OCI-LY3 (cell line): Measurements from ENCODE around the gene SLC25A43.

Experiments
- EZH2phosphoT487 ChIP-seq: fragments of 200-600 bp; shearing (Covaris generic); IDR thresholded peaks from 2 replicates; pipeline ENCODE4 v1.6.1; 2018; ENCODE audit warnings: antibody characterized with exemption, mixed run types, low read depth
- TF ChIP-seq, protein P1 (sequence below): fragments of 200-600, 300-600 bp; sonication (generic); IDR thresholded peaks from 2 replicates; pipeline ENCODE4 v1.5.1; 2014; ENCODE audit warnings: antibody characterized with exemption, low read length, low read depth

GRCh38 chrX:119489212-119490074 is 90.3 kb downstream of the SLC25A43 start:
- TF ChIP-seq, protein P1, sequence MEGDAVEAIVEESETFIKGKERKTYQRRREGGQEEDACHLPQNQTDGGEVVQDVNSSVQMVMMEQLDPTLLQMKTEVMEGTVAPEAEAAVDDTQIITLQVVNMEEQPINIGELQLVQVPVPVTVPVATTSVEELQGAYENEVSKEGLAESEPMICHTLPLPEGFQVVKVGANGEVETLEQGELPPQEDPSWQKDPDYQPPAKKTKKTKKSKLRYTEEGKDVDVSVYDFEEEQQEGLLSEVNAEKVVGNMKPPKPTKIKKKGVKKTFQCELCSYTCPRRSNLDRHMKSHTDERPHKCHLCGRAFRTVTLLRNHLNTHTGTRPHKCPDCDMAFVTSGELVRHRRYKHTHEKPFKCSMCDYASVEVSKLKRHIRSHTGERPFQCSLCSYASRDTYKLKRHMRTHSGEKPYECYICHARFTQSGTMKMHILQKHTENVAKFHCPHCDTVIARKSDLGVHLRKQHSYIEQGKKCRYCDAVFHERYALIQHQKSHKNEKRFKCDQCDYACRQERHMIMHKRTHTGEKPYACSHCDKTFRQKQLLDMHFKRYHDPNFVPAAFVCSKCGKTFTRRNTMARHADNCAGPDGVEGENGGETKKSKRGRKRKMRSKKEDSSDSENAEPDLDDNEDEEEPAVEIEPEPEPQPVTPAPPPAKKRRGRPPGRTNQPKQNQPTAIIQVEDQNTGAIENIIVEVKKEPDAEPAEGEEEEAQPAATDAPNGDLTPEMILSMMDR = no peak
- no peak for TF ChIP-seq EZH2phosphoT487
